Natural killer cell treated with Interleukin-12 subunit alpha and Interleukin-12 subunit beta and Interleukin-15 and Interleukin-18, amount 100 ng/mL, for 72 hours (primary cell): Measurements from ENCODE around the gene ADORA2B. TPM values are rescaled to one million over a fixed set of nuclear protein-coding genes. Genes with fewer than 3 reads are reported as not detected.
A peak's percentile ranks its signal among the peaks of the same experiment; 100 is the strongest.
"Not testable (repeated sequence)": the region's sequence is repeated elsewhere in the genome, so short reads cannot be mapped to it uniquely, and the experiment has no call there.

Experiments used
- ATAC-seq, 2 donors: fragments of 150-1000 bp; cut with Tn5 transposase in 1 of 2; sonication (Bioruptor Pico), chemical (Tn5 transposase) in 1 of 2; 2 replicates each; pipeline ENCODE4 v1.10.0; 2021
- DNase-seq: peaks from one replicate; pipeline ENCODE4 v3.0.0; 2022; ENCODE audit warnings: low spot score
- H3K27ac Mint-ChIP-seq, 2 donors: 1 replicate in 1 of 2; 2 replicates in 1 of 2; pipeline ENCODE4 v1.8.0; 2022; ENCODE audit warnings: mixed read lengths in 2 of 2, mild to moderate bottlenecking in 1 of 2, moderate library complexity in 1 of 2
- H3K27me3 Mint-ChIP-seq, 2 donors: 1 replicate in 1 of 2; 2 replicates in 1 of 2; pipeline ENCODE4 v1.8.0; 2022; ENCODE audit warnings: mixed read lengths in 2 of 2
- H3K36me3 Mint-ChIP-seq: one replicate; pipeline ENCODE4 v1.8.0; 2022; ENCODE audit warnings: mixed read lengths
- H3K4me1 Mint-ChIP-seq, 2 donors: 1 replicate in 1 of 2; 2 replicates in 1 of 2; pipeline ENCODE4 v1.8.0; 2022; ENCODE audit warnings: low read depth in 2 of 2, mixed read lengths in 2 of 2, mild to moderate bottlenecking in 1 of 2
- H3K4me3 Mint-ChIP-seq: one replicate; pipeline ENCODE4 v1.8.0; 2022; ENCODE audit warnings: mixed read lengths
- H3K9me3 Mint-ChIP-seq: 2 replicates; pipeline ENCODE4 v1.8.0; 2022; ENCODE audit warnings: mixed read lengths
- total RNA-seq, 2 donors: library from RNA; stranded (reverse); gene quantifications; one replicate each; pipeline ENCODE4 v1.2.3, GENCODE V29; 2022

The ADORA2B gene
- total RNA-seq, 2 donors from 2014 or later, result 0.95 to 3.2 TPM

DNA sequence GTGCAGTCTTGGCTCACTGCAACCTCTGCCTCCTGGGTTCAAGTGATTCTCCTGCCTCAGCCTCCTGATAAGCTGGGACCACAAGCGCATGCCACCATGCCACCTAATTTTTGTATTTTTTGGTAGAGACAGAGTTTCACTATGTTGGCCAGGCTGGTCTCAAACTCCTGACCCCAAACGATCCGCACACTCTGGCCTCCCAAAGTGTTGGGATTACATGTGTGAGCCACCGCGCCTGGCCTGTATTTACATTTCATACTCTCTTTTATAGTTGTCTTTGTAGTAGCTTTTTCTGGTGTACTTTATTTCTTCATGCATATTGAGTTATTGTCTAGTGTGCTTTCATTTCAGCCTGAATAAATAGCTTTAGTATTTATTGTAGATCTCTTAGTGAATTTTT lies 10.1 kb upstream of the ADORA2B start:
- H3K36me3 Mint-ChIP-seq, result no peaks in the 10 kb centered on the region
- peaks cover 3 to 10% of the 10 kb centered on the region in 2 donors for H3K27me3 Mint-ChIP-seq
- ATAC-seq, result no peak
- no peaks in the 10 kb centered on the region for H3K4me1 Mint-ChIP-seq
- no peak overlapping the region for H3K27ac Mint-ChIP-seq
- H3K9me3 Mint-ChIP-seq, result no peaks in the 10 kb centered on the region
- no peak overlapping the region for H3K4me3 Mint-ChIP-seq
- no peak for DNase-seq

DNA sequence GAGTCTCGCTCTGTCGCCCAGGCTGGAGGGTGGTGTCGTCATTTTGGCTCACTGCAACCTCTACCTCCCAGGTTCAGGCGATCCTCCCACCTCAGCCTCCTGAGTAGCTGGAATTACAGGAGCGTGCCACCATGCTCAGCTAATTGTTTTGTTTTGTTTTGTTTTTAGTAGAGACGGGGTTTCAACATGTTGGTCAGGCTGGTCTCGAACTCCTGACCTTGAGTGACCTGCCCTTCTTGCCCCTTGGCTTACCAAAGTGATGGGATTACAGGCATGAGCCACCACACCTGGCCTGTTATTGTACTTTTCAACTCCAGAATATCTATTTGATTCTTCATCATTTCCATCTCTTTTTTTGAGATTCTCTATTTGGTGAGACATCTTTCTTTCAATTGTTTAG lies 9.0 kb upstream of the ADORA2B start:
- Mint-ChIP-seq H3K27me3 (peaks cover 3 to 10% of the 10 kb centered on the region in 2 donors), H3K36me3 (no peaks in the 10 kb centered on the region), H3K27ac (no peak overlapping the region), H3K4me3 (no peak overlapping the region), H3K4me1 (no peaks in the 10 kb centered on the region), H3K9me3 (no peaks in the 10 kb centered on the region)
- no peak for DNase-seq
- ATAC-seq, result no peak

- DNase-seq, H3K9me3 Mint-ChIP-seq, H3K4me1 Mint-ChIP-seq, ATAC-seq, H3K4me3 Mint-ChIP-seq, H3K27ac Mint-ChIP-seq, H3K27me3 Mint-ChIP-seq, H3K36me3 Mint-ChIP-seq: not testable (repeated sequence)
Measured at GRCh38 chr17:15936481-15936880, 8.4 kb upstream of the ADORA2B start.

DNA sequence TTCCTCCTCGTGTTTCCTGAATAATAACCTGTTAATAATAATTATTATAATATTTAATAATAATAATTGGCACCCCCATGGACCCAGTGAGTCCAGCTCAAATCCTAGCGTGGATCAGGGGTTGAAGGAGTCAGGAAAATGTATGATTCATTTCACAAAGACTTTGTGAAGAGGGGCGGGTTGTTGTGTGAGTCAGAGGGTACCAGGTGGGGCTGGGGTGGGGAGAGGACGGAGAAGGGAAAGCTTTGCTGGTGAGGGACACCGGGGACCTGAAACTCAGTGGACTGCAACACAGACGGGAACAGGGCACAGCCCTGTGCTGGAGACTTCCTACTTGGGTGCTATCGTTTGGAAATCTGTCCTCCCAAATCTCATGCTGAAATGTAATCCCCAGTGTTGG lies 3.1 kb upstream of the ADORA2B start:
- H3K9me3 Mint-ChIP-seq, result no peaks in the 10 kb centered on the region

DNA sequence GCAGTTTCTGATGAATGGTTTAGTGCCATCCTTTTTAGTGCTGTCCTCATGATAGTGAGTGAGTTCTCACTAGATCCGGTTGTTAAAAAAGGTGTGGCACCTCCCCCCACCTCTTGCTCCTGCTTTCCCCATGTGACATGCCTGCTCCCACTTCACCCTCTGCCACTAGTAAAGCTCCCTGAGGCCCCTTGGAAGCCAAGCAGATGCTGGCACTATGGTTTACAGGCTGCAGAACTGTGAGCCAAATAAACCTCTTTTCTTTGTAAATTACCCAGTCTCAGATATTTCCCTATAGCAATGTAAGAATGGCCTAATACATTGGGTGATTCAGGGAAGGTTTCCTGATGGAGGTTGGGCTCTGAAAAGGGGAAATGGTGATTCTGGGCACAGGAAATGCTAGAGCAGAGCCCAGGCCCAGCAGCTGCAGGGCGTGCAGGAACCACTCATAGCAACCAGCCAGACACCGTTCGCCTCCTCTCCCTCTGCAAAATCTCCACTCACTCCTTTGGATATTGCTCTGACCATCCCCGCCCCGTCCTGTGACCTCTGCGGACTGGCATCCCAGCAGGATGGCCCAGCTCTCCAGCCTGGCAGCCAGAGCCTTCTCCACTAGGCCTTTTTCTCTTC lies 2.6 kb upstream of the ADORA2B start:
- peaks cover 31 to 37% of the 10 kb centered on the region in 2 donors for H3K27me3 Mint-ChIP-seq
- H3K4me3 Mint-ChIP-seq, result no peak overlapping the region
- H3K27ac Mint-ChIP-seq, result no peak overlapping the region
- H3K9me3 Mint-ChIP-seq, result no peaks in the 10 kb centered on the region
- peaks cover 12 to 16% of the 10 kb centered on the region in 2 donors for H3K4me1 Mint-ChIP-seq
- H3K36me3 Mint-ChIP-seq, result no peaks in the 10 kb centered on the region
- no peak for ATAC-seq
- no peak for DNase-seq

More for the DNA sequence above, 3.1 kb upstream of the ADORA2B start:
- ATAC-seq (no peak), DNase-seq (no peak)
- no peak overlapping the region for H3K27ac Mint-ChIP-seq
- peaks cover 12 to 16% of the 10 kb centered on the region in 2 donors for H3K4me1 Mint-ChIP-seq
- no peaks in the 10 kb centered on the region for H3K36me3 Mint-ChIP-seq
- peaks cover 28 to 32% of the 10 kb centered on the region in 2 donors for H3K27me3 Mint-ChIP-seq
- H3K4me3 Mint-ChIP-seq, result no peak overlapping the region

GRCh38 chr17:15943971-15944758 lies 765 bp upstream of the ADORA2B start:
- Mint-ChIP-seq H3K9me3 (no peaks in the 10 kb centered on the region), H3K27ac (no peak overlapping the region)

GRCh38 chr17:15945527-15946191 lies 729 bp downstream of the ADORA2B start:
- no peaks in the 10 kb centered on the region for H3K9me3 Mint-ChIP-seq
- DNase-seq (no peak), ATAC-seq (peak; percentile 5 to 48)
- H3K27me3 Mint-ChIP-seq, result peaks cover 31 to 37% of the 10 kb centered on the region in 2 donors
- H3K4me3 Mint-ChIP-seq, result peak overlapping the region; percentile 57
- H3K27ac Mint-ChIP-seq, result no peak overlapping the region
- H3K36me3 Mint-ChIP-seq, result no peaks in the 10 kb centered on the region
- H3K4me1 Mint-ChIP-seq, result peaks cover 12 to 16% of the 10 kb centered on the region in 2 donors

More at GRCh38 chr17:15943971-15944758, 765 bp upstream of the ADORA2B start:
- Mint-ChIP-seq H3K4me3 (peak overlapping the region; percentile 89), H3K27me3 (peaks cover 31 to 37% of the 10 kb centered on the region in 2 donors), H3K4me1 (peaks cover 12 to 16% of the 10 kb centered on the region in 2 donors), H3K36me3 (no peaks in the 10 kb centered on the region)
- no peak for DNase-seq
- ATAC-seq, result no peak

DNA sequence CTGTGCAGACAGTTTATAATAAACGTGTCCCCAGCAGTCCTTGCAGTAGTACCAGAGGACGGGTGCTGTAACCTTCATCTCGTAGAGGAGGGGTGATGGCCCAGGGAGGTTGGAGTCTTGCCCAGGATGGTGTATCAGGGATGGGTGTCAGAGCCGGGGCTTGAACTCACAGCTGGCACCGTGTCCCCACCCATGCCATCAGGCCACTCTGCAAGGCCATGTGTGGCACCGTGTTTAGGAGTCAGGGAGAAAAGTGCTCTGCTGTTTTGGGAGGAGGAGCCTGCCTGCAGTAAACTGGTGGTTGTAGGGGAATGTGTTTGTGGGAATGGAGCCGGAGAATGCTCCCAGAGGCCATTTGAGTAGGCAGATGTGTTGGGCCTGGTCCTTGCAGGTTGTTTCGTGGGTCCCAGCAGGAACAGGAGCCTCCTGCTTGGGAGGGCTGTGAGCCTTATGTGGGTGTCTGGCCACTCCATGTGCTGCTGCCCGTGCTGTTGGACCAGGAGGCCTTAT lies 1.7 kb downstream of the ADORA2B start:
- Mint-ChIP-seq H3K36me3 (no peaks in the 10 kb centered on the region), H3K9me3 (no peaks in the 10 kb centered on the region), H3K27ac (no peak overlapping the region), H3K4me3 (peak overlapping the region; percentile 47), H3K4me1 (peaks cover 12 to 16% of the 10 kb centered on the region in 2 donors), H3K27me3 (peaks cover 31 to 37% of the 10 kb centered on the region in 2 donors)
- ATAC-seq (no peak), DNase-seq (no peak)

GRCh38 chr17:15947271-15947670 lies 2.3 kb downstream of the ADORA2B start:
- Mint-ChIP-seq H3K9me3 (no peaks in the 10 kb centered on the region), H3K36me3 (no peaks in the 10 kb centered on the region), H3K27me3 (peaks cover 30 to 35% of the 10 kb centered on the region in 2 donors), H3K4me3 (no peak overlapping the region), H3K27ac (no peak overlapping the region), H3K4me1 (peaks cover 12 to 16% of the 10 kb centered on the region in 2 donors)
- DNase-seq, result no peak
- ATAC-seq, result no peak

DNA sequence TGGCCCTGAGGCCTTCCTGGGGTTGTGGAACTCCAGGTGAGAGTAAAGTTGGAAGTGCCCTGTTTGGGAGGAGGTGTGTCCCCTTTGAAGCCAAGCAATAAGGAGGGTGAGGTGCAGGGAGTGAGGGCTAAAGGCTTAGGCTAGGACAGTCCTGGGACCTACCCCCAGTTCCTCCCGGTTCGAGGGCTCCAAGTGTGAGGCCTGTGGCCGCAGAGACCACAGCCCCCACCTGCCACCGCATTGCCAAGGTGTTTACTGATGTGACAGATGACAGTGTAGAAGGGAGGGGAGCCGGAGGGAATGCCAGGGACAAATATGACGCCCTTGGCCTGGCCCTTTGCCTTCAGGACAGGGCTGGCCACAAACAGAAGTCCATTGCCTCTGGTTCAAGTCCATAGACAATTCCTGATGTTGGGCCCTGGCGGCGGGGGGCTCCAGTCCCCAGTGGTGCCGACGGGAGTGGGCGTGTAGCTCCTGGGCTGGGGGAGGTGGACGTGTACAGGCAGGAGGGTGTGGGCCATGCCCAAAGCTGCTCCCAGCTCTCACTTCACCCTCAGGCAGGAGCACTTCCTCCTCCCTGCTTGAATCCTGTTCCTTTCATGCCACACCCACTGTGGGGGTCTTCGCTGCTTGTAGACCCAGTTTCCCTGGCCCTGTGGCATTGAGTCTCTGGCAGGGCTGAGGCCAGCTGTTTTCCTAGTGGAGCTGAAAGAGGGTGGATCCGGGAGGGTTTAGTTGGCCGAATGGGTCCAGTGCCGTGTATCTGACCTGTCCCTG lies 3.2 kb downstream of the ADORA2B start:
- Mint-ChIP-seq H3K9me3 (no peaks in the 10 kb centered on the region), H3K4me3 (no peak overlapping the region), H3K27ac (no peak overlapping the region), H3K36me3 (no peaks in the 10 kb centered on the region), H3K27me3 (peaks cover 22 to 26% of the 10 kb centered on the region in 2 donors), H3K4me1 (peaks cover 12 to 16% of the 10 kb centered on the region in 2 donors)
- ATAC-seq (no peak), DNase-seq (no peak)

GRCh38 chr17:15951368-15952047 lies 6.6 kb downstream of the ADORA2B start:
- H3K27me3 Mint-ChIP-seq, result peaks cover 8 to 12% of the 10 kb centered on the region in 2 donors
- peak; percentile 31 to 48 for ATAC-seq
- no peak overlapping the region for H3K27ac Mint-ChIP-seq
- peaks cover under 1 to 1% of the 10 kb centered on the region in 2 donors for H3K4me1 Mint-ChIP-seq
- H3K9me3 Mint-ChIP-seq, result no peaks in the 10 kb centered on the region
- DNase-seq, result no peak
- no peak overlapping the region for H3K4me3 Mint-ChIP-seq
- no peaks in the 10 kb centered on the region for H3K36me3 Mint-ChIP-seq

- Mint-ChIP-seq H3K4me3 (no peak overlapping the region), H3K36me3 (no peaks in the 10 kb centered on the region), H3K27ac (no peak overlapping the region), H3K9me3 (no peaks in the 10 kb centered on the region), H3K4me1 (peaks cover 4 to 6% of the 10 kb centered on the region in 2 donors), H3K27me3 (peaks cover 8 to 13% of the 10 kb centered on the region in 2 donors)
- ATAC-seq (no peak), DNase-seq (no peak)
Measured at GRCh38 chr17:15952048-15952532, 7.2 kb downstream of the ADORA2B start.
